ENCODE data around the gene RBM20.
"Not testable (repeated sequence)": the region's sequence is repeated elsewhere in the genome, so short reads cannot be mapped to it uniquely, and the experiment has no call there.

RBM20 gene

DNA sequence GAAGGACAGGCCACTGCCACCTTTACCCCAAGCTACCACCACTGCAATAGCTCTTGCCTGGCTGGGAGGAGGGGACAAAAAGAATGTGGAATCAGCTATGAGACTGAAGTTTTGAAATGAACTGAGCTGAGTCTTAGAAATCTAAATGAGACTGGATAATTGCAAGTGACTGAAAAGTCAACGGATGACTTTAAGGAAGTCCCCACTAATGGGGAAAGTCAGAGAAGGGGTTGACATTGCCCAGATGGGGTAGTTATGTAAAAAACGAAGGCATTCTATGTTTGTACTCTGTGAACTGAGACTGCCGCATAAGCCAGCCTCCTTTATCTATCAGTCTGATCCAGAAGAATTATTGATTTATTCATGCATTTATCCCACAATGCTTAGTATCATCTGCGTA lies 67.2 kb downstream of the RBM20 start:
- no peaks in the 10 kb centered on the region for H3K36me3 ChIP-seq (ENCODE audit: control insufficient read depth, low read depth, low read length)
- H3K4me3 ChIP-seq (ENCODE audit: low read length) = no peak overlapping the region
- no peak overlapping the region for H3K9ac ChIP-seq (ENCODE audit: low read length)
- peaks cover 6% of the 10 kb centered on the region for H3K4me1 ChIP-seq (ENCODE audit: control insufficient read depth, low read depth, low read length)
- no peaks in the 10 kb centered on the region for H3K9me3 ChIP-seq (ENCODE audit: control insufficient read depth, low read depth, low read length)
- no peak overlapping the region for H3K27ac ChIP-seq (ENCODE audit: low read length)
- no peaks in the 10 kb centered on the region for H3K27me3 ChIP-seq (ENCODE audit: control insufficient read depth, insufficient read depth, low read length)

DNA sequence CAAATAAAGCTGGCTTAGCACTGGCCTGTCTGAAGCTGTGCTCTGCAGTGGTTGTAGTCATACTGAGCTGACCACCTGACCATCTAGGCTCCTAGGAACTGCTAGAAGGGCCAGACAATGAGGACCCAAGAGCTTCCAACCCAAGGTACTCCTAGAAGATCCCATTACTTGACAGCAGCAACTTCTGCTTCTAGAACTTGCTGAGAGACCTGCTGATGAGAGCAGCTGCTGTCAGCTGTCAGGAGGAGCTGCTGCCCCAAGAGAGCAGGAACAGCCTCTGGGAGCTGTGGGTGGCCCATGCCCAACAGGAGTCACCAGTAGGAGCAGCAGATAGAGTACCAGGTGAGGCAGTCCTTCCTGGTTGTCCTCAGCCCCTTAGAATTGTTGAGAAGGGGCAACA lies 70.2 kb downstream of the RBM20 start:
- Histone ChIP-seq H3K9ac (ENCODE audit: low read length) (no peak overlapping the region), H3K4me1 (ENCODE audit: control insufficient read depth, low read depth, low read length) (no peaks in the 10 kb centered on the region), H3K9me3 (ENCODE audit: control insufficient read depth, low read depth, low read length) (no peaks in the 10 kb centered on the region), H3K27ac (ENCODE audit: low read length) (no peak overlapping the region), H3K4me3 (ENCODE audit: low read length) (no peak overlapping the region), H3K27me3 (ENCODE audit: control insufficient read depth, insufficient read depth, low read length) (no peaks in the 10 kb centered on the region), H3K36me3 (ENCODE audit: control insufficient read depth, low read depth, low read length) (no peaks in the 10 kb centered on the region)

GRCh38 chr10:110717781-110718589 lies 73.8 kb downstream of the RBM20 start:
- H3K4me1 ChIP-seq (ENCODE audit: control insufficient read depth, low read depth, low read length) = no peaks in the 10 kb centered on the region
- H3K9ac ChIP-seq (ENCODE audit: low read length) = no peak overlapping the region
- H3K36me3 ChIP-seq (ENCODE audit: control insufficient read depth, low read depth, low read length) = no peaks in the 10 kb centered on the region
- no peaks in the 10 kb centered on the region for H3K9me3 ChIP-seq (ENCODE audit: control insufficient read depth, low read depth, low read length)
- no peak overlapping the region for H3K27ac ChIP-seq (ENCODE audit: low read length)
- H3K4me3 ChIP-seq (ENCODE audit: low read length) = no peak overlapping the region
- H3K27me3 ChIP-seq (ENCODE audit: control insufficient read depth, insufficient read depth, low read length) = no peaks in the 10 kb centered on the region

DNA sequence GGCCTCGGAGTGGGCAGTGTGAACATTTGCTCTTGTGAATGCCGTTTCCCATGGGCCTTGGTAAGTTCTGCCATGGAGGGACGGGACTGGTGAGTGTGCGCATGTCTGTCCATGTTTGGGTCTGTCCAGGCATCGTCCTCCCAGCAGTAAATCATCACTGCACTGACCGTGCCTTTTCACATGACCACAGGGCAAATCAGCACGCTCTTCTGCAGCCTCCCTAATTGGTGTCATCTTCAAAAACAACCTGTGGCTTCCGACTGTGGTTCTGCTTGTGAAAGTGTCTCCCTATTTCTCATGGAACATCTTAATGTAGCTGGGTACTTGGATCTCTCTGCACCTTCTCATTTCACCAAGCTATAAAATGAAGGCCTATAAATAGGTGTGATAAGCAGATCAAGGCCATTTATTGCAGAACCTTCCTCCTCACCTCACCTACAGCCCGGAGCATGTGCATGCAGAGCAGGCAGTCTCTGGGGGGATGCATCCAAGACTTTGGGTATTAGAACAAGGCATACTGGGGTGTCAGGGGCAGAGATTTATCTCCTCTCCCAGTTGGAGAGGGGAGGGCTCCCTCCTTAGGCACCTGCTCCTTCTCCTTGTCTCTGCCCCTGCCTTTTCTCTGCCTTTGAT lies 77.4 kb downstream of the RBM20 start:
- H3K9me3 ChIP-seq (ENCODE audit: control insufficient read depth, low read depth, low read length) = no peaks in the 10 kb centered on the region
- no peak overlapping the region for H3K4me3 ChIP-seq (ENCODE audit: low read length)
- no peaks in the 10 kb centered on the region for H3K4me1 ChIP-seq (ENCODE audit: control insufficient read depth, low read depth, low read length)
- H3K27ac ChIP-seq (ENCODE audit: low read length) = no peak overlapping the region
- no peaks in the 10 kb centered on the region for H3K27me3 ChIP-seq (ENCODE audit: control insufficient read depth, insufficient read depth, low read length)
- H3K9ac ChIP-seq (ENCODE audit: low read length) = no peak overlapping the region
- no peaks in the 10 kb centered on the region for H3K36me3 ChIP-seq (ENCODE audit: control insufficient read depth, low read depth, low read length)

- H3K27me3 ChIP-seq (ENCODE audit: control insufficient read depth, insufficient read depth, low read length) = no peaks in the 10 kb centered on the region
- H3K9ac ChIP-seq (ENCODE audit: low read length) = no peak overlapping the region
- H3K4me1 ChIP-seq (ENCODE audit: control insufficient read depth, low read depth, low read length) = no peaks in the 10 kb centered on the region
- H3K4me3 ChIP-seq (ENCODE audit: low read length) = no peak overlapping the region
- H3K36me3 ChIP-seq (ENCODE audit: control insufficient read depth, low read depth, low read length) = no peaks in the 10 kb centered on the region
- H3K9me3 ChIP-seq (ENCODE audit: control insufficient read depth, low read depth, low read length) = no peaks in the 10 kb centered on the region
- no peak overlapping the region for H3K27ac ChIP-seq (ENCODE audit: low read length)
Measured at GRCh38 chr10:110723224-110723891, 79.2 kb downstream of the RBM20 start.

DNA sequence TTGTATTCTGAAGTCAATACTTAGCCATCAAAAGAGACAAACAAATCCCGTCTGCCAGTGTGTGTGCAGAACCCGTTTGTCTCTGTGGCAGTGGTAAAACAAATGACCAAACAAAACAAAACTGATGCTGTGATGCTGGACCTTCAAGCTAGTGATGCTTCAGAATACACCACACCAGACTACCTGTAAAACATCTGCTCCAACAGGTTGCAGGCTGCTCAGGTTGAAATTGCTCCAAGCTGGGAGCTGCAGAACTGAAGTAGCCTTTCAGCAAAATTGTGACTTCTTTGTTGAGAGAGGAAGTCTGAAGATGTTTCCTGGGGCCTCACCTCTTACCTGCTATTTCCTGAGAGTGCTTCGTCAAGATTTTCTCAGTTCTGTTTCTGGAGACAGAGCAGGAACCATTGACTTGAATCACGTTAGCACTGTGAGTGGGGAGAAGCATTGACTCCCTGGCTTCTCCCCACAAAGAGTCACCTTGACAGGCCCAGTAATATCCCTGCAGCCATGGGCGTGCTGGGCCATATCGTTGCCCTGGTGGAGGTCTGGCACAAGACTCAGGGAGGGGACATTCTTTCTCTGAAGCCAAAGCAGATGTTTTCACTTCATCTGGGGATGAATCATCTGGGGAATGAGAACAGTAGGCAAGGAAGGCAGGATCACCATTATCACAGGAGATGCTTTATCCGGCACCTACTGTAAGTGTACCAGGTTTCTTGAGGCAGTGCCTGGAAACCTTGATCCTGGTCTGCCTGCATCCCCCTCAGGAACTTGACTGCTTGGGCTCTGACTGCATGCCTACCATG lies 80.2 kb downstream of the RBM20 start:
- no peaks in the 10 kb centered on the region for H3K9me3 ChIP-seq (ENCODE audit: control insufficient read depth, low read depth, low read length)

GRCh38 chr10:110724937-110725336 lies 80.8 kb downstream of the RBM20 start:
- H3K27me3 ChIP-seq (ENCODE audit: control insufficient read depth, insufficient read depth, low read length) = no peaks in the 10 kb centered on the region
- H3K27ac ChIP-seq (ENCODE audit: low read length) = no peak overlapping the region
- H3K4me3 ChIP-seq (ENCODE audit: low read length) = no peak overlapping the region
- H3K9me3 ChIP-seq (ENCODE audit: control insufficient read depth, low read depth, low read length) = no peaks in the 10 kb centered on the region
- no peaks in the 10 kb centered on the region for H3K36me3 ChIP-seq (ENCODE audit: control insufficient read depth, low read depth, low read length)
- H3K9ac ChIP-seq (ENCODE audit: low read length) = no peak overlapping the region
- no peaks in the 10 kb centered on the region for H3K4me1 ChIP-seq (ENCODE audit: control insufficient read depth, low read depth, low read length)

More for the DNA sequence above, 80.2 kb downstream of the RBM20 start:
- no peak overlapping the region for H3K27ac ChIP-seq (ENCODE audit: low read length)
- no peaks in the 10 kb centered on the region for H3K36me3 ChIP-seq (ENCODE audit: control insufficient read depth, low read depth, low read length)
- no peaks in the 10 kb centered on the region for H3K27me3 ChIP-seq (ENCODE audit: control insufficient read depth, insufficient read depth, low read length)
- no peaks in the 10 kb centered on the region for H3K4me1 ChIP-seq (ENCODE audit: control insufficient read depth, low read depth, low read length)
- no peak overlapping the region for H3K9ac ChIP-seq (ENCODE audit: low read length)
- no peak overlapping the region for H3K4me3 ChIP-seq (ENCODE audit: low read length)

DNA sequence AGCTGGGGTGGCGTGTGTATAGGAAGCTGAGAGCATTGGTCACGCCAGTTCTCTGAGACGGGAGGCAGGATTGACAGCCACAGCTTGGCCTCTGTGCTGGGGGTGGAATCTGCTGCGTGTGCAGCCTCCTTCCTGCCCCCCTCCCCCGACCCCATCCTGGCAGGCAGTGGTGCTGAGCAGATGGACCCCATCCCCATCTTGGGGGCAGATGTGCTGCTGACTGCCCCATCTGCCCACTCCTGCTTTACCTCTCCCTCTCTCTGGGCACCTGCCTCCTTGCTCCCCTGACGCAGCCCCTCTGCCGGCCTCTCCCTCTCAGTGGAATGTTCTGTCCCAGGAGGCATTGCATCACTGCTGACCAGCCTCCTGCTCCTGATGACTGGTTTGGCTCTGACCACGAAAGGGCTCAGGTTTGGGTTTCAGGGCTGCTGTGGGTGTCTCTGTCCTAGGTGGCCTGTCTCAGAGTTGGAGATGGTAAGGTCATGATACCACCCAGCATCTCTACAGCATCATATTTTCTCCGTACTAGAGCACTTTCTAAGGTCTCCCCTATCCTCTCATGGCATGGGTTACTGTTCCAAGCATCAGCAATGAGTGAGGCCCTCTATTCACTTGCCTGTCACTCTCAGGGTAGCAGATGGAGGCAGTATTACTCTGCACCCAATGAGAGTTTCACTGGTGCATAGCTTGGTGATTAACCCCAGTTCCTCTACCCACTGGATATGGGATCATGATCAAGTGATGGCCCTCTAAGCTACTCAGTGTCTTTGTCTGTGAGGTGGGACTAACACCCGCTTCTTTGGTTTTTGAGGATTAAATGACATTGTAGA lies 81.9 kb downstream of the RBM20 start:
- Histone ChIP-seq H3K9ac (ENCODE audit: low read length) (no peak overlapping the region), H3K4me3 (ENCODE audit: low read length) (no peak overlapping the region), H3K27me3 (ENCODE audit: control insufficient read depth, insufficient read depth, low read length) (no peaks in the 10 kb centered on the region), H3K36me3 (ENCODE audit: control insufficient read depth, low read depth, low read length) (no peaks in the 10 kb centered on the region), H3K27ac (ENCODE audit: low read length) (no peak overlapping the region), H3K4me1 (ENCODE audit: control insufficient read depth, low read depth, low read length) (no peaks in the 10 kb centered on the region), H3K9me3 (ENCODE audit: control insufficient read depth, low read depth, low read length) (no peaks in the 10 kb centered on the region)

DNA sequence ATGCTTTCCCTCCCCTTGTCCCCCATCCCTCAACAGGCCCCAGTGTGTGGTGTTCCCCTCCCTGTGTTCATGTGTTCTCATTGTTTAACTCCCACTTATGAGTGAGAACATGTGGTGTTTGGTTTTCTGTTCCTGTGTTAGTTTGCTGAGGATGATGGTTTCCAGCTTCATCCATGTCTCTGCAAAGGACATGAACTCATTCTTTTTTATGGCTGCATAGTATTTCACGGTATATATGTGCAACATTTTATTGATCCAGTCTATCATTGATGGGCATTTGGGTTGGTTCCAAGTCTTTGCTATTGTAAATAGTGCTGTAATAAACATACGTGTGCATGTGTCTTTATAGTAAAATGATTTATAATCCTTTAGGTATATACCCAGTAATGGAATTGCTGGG lies 83.6 kb downstream of the RBM20 start:
- H3K4me1 ChIP-seq (ENCODE audit: control insufficient read depth, low read depth, low read length); H3K9ac ChIP-seq (ENCODE audit: low read length); H3K9me3 ChIP-seq (ENCODE audit: control insufficient read depth, low read depth, low read length); H3K27me3 ChIP-seq (ENCODE audit: control insufficient read depth, insufficient read depth, low read length); H3K36me3 ChIP-seq (ENCODE audit: control insufficient read depth, low read depth, low read length); H3K27ac ChIP-seq (ENCODE audit: low read length); H3K4me3 ChIP-seq (ENCODE audit: low read length): not testable (repeated sequence)

DNA sequence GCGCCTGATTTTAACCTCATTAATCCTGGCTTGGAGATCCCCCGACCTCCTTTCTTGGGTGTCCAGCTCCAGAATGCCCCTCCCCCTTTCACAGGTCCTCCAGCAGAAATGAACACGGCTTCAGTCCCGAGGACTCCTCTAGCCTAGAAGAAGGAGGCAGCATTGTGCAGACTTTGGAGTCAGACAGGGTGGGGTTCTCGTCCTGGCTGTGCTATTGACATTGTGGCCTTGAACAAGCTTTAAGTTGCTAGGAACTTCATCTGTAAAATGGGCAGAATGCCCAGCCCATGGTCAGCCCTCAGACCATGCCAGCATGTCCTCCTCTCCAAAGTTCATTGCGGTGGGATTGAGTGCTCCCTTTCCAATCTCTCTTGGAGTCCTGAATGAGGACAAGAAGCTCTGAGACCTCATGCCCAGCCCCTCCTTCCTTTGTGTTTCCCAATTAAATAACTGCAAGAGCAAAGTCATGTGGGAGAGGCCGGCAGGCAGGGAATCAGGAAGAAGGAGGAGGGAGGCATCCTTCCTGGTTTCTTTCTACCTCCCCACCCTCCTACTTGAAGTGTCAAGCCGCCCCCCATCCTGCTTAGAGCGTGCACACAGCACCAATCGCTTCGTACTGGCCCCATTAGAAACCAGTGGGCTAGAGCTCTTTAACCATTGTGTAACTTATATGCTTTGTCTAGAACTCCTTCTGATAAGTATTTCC lies 86.4 kb downstream of the RBM20 start:
- H3K4me3 ChIP-seq (ENCODE audit: low read length) = no peak overlapping the region
- H3K4me1 ChIP-seq (ENCODE audit: control insufficient read depth, low read depth, low read length) = no peaks in the 10 kb centered on the region
- H3K27me3 ChIP-seq (ENCODE audit: control insufficient read depth, insufficient read depth, low read length) = no peaks in the 10 kb centered on the region
- H3K9ac ChIP-seq (ENCODE audit: low read length) = no peak overlapping the region
- no peaks in the 10 kb centered on the region for H3K36me3 ChIP-seq (ENCODE audit: control insufficient read depth, low read depth, low read length)
- no peak overlapping the region for H3K27ac ChIP-seq (ENCODE audit: low read length)
- H3K9me3 ChIP-seq (ENCODE audit: control insufficient read depth, low read depth, low read length) = no peaks in the 10 kb centered on the region

All from iPS-18a (cell line).